HepG2 (cell line): ENCODE measurements around the gene NKX1-2. TPM values are rescaled to one million over a fixed set of nuclear protein-coding genes. Genes with fewer than 3 reads are reported as not detected.

Experiments
- ATAC-seq: fragments of 200-7000 bp; cut with Tn5 transposase; 3 replicates; pipeline ENCODE4 v1.9.1; 2020; ENCODE audit warnings: mild to moderate bottlenecking, moderate library complexity
- BruUV-seq: library from RNA; stranded (reverse); fragments of 400-500 nt; replicated peaks from 2 replicates; lab custom pipeline; 2021; lab: Mats Ljungman, UMichigan
- CTCF ChIA-PET: fragments of 300-600 bp; formaldehyde crosslinking; extraction: SDS; loops from one replicate; lab custom pipeline; 2021; ENCODE audit warnings: low total read pairs, inconsistent platforms, low intra/inter-chr PET ratio; lab: Yijun Ruan, JAX
- POLR2A ChIA-PET: fragments of 350-600 bp; sonication (Branson Sonifier 250); formaldehyde crosslinking; loops from one replicate; lab custom pipeline; 2020; ENCODE audit warnings: antibody characterized with exemption, inconsistent platforms; lab: Yijun Ruan, JAX
- DNase-seq: peaks from one replicate; pipeline ENCODE4 v3.0.0-alpha.2; 2015; ENCODE audit warnings: low spot score
- FAIRE-seq: peaks from 3 replicates; lab custom pipeline; 2011; peaks lifted over from hg19 to GRCh38; lab: Jason Lieb, UNC
- H2AFZ ChIP-seq: one replicate; pipeline ENCODE4 v1.6.1; 2011; ENCODE audit warnings: low read length, inconsistent platforms
- H3K27ac ChIP-seq: fragments of 300-600 bp; 3 replicates; pipeline ENCODE4 v1.8.0; 2011; ENCODE audit warnings: mixed run types, mild to moderate bottlenecking, mixed read lengths, low read length, inconsistent platforms; ENCODE audit not compliant: insufficient read depth; ENCODE audit errors: extremely low read length
- H3K27me3 ChIP-seq, 2 experiments: fragments of 200-600 bp in 1 of 2; 2 replicates in 1 of 2; 3 replicates in 1 of 2; pipeline versions ENCODE4 v1.6.0 to v1.8.0; 2011; ENCODE audit warnings: low read length in 2 of 2, mild to moderate bottlenecking in 2 of 2, moderate library complexity in 2 of 2, inconsistent platforms in 1 of 2; ENCODE audit not compliant: insufficient read depth in 2 of 2, control insufficient read depth in 1 of 2
- H3K36me3 ChIP-seq, 2 experiments: fragments of 200-600 bp in 1 of 2; replicated peaks in 1 of 2; 2 replicates in 1 of 2; 3 replicates in 1 of 2; pipeline versions ENCODE4 v1.5.1 to v1.8.0; 2011; ENCODE audit warnings: low read length in 2 of 2, inconsistent platforms in 1 of 2; ENCODE audit not compliant: insufficient read depth in 2 of 2, control insufficient read depth in 1 of 2
- H3K4me1 ChIP-seq: 2 replicates; pipeline ENCODE4 v1.5.1; 2012; ENCODE audit warnings: low read length, inconsistent platforms; ENCODE audit not compliant: insufficient read depth
- H3K4me2 ChIP-seq: 2 replicates; pipeline ENCODE4 v1.6.0; 2011; ENCODE audit warnings: low read depth, low read length, inconsistent platforms
- H3K4me3 ChIP-seq, 3 experiments: fragments of 200-600 bp in 1 of 3; sonication (generic), shearing (Covaris generic) in 1 of 3; replicated peaks in 1 of 3; 2 replicates each; pipeline ENCODE4 v1.5.1; 2011 to 2016; ENCODE audit warnings: low read length in 3 of 3, inconsistent platforms in 2 of 3, low read depth in 2 of 3, mild to moderate bottlenecking in 2 of 3, control low read depth in 1 of 3, mixed read lengths in 1 of 3; ENCODE audit not compliant: insufficient read depth in 1 of 3
- H3K79me2 ChIP-seq: one replicate; pipeline ENCODE4 v1.6.1; 2011; ENCODE audit warnings: low read length, inconsistent platforms; ENCODE audit not compliant: insufficient read depth
- H3K9ac ChIP-seq: 2 replicates; pipeline ENCODE4 v1.6.0; 2011; ENCODE audit warnings: mild to moderate bottlenecking, low read depth, low read length, inconsistent platforms; ENCODE audit not compliant: insufficient read depth
- H3K9me3 ChIP-seq: 2 replicates; pipeline ENCODE4 v1.5.1; 2012; ENCODE audit warnings: mild to moderate bottlenecking, low read length
- H4K20me1 ChIP-seq: 2 replicates; pipeline ENCODE4 v1.6.0; 2011; ENCODE audit warnings: inconsistent platforms, mild to moderate bottlenecking, low read length, moderate library complexity; ENCODE audit not compliant: insufficient read depth
- EZH2 ChIP-seq: conservative IDR thresholded peaks from 2 replicates; pipeline ENCODE4 v1.6.1; 2012; ENCODE audit warnings: mild to moderate bottlenecking, low read depth, low read length, moderate library complexity
- GABPB1 ChIP-seq: IDR thresholded peaks from 2 replicates; pipeline ENCODE4 v1.6.1; 2016; ENCODE audit warnings: mild to moderate bottlenecking, missing genetic modification reagents, moderate library complexity, missing compliant biosample characterization
- HNRNPLL ChIP-seq: fragments of 200-400 bp; formaldehyde crosslinking; IDR thresholded peaks from 2 replicates; pipeline ENCODE4 v1.6.1; 2017; ENCODE audit warnings: mild to moderate bottlenecking, low read depth, low read length; ENCODE audit not compliant: poor library complexity, severe bottlenecking
- SRY ChIP-seq: sonication (generic); formaldehyde crosslinking; IDR thresholded peaks from 2 replicates; pipeline ENCODE4 v1.8.0; 2022; ENCODE audit warnings: mild to moderate bottlenecking, missing genetic modification reagents
- WIZ ChIP-seq: sonication (generic); formaldehyde crosslinking; IDR thresholded peaks from 2 replicates; pipeline ENCODE4 v1.5.1; 2020; ENCODE audit warnings: mild to moderate bottlenecking, missing genetic modification reagents
- ZKSCAN8 ChIP-seq: IDR thresholded peaks from 2 replicates; pipeline ENCODE4 v1.6.1; 2016; ENCODE audit warnings: borderline replicate concordance, missing genetic modification reagents, missing compliant biosample characterization
- ZNF687 ChIP-seq: sonication (generic); formaldehyde crosslinking; IDR thresholded peaks from 2 replicates; pipeline ENCODE4 v1.5.1; 2020; ENCODE audit warnings: mild to moderate bottlenecking, missing genetic modification reagents, moderate library complexity
- ZSCAN25 ChIP-seq: sonication (generic); formaldehyde crosslinking; IDR thresholded peaks from 2 replicates; pipeline ENCODE4 v1.8.0; 2022; ENCODE audit warnings: mild to moderate bottlenecking, missing genetic modification reagents
- WGBS: methylation state at CpG from one replicate; pipeline ENCODE4 v1.1.6; 2017; ENCODE audit warnings: low lambda C conversion rate; 5-methylcytosine and 5-hydroxymethylcytosine counted together
- in situ Hi-C: cut with HindIII; loops from 2 replicates; pipeline ENCODE4 v1.10.0; 2017; ENCODE audit warnings: low pct_unique_long_range_greater_than_20kb; ENCODE audit not compliant: extremely low pct_ligation_motif_present
- intact Hi-C: fragments of 100-400 bp; cut with micrococcal nuclease; formaldehyde crosslinking; loops from one replicate; pipeline ENCODE4 v1.10.0; 2022; ENCODE audit not compliant: unreplicated experiment
- polyA plus RNA-seq, 8 experiments: library from polyadenylated mRNA; depleted of rRNA in 3 of 8; stranded (reverse) in 7 of 8; unstranded in 1 of 8; fragments of >200 nt; fragmentation: Illumina TruSeq in 4 of 8; extraction: Trizol in 4 of 8; gene quantifications; 2 replicates each; pipeline versions ENCODE4 v1.2.1 to v1.2.3, GENCODE V29; 2011 to 2016; ENCODE audit warnings: low read depth in 4 of 8, missing spikeins in 1 of 8, mixed read lengths in 1 of 8; ENCODE audit not compliant: insufficient read depth in 1 of 8
- total RNA-seq, 5 experiments: library from RNA; depleted of rRNA; stranded (reverse); fragments of >200 nt; fragmentation: Illumina TruSeq; extraction: Trizol; gene quantifications; 2 replicates each; pipeline ENCODE4 v1.2.3, GENCODE V29; 2016; ENCODE audit warnings: low read depth in 1 of 5
- TF ChIP-seq, protein P1 (sequence below): sonication (generic); formaldehyde crosslinking; IDR thresholded peaks from 2 replicates; pipeline ENCODE4 v1.4.0; 2020; ENCODE audit warnings: missing genetic modification reagents

Gene NKX1-2
- total and polyA plus RNA-seq, 2 of the 13 experiments (the other 11 are each of a cell fraction or from before 2014, with no cell fraction given), result not detected

DNA sequence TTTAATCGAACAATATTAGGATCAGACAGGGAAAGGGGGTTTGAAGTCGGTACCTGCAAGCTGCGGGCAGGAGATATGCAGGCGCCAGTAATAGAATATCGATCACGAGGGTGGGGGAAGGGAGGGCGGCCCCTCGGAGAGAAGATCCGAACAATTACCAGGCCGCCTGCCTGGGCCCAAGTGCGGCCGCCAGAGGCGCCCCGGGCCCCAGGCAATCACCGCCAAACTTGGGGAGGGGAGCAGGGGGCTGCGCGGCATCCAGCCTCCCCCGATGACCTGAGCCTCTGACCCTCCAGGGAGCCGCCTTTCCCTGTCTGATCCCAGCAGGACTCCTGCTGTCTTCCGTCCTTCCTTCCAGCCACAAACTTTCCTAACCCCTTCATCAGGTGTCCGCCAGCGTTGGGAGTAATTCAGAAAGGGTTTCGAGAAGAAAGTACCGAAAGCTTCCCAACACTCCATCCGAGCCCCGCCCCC is 1.1 kb downstream of the NKX1-2 start:
- Histone ChIP-seq H3K27me3 (peaks cover 13 to 69% of the 10 kb centered on the region in 2 experiments), H3K4me1 (peaks cover 20% of the 10 kb centered on the region), H3K4me2 (0 out of 2 replicates have a peak overlapping the region, but pooled peaks have one; percentile 7), H2AFZ (no peak overlapping the region), H3K9me3 (no peaks in the 10 kb centered on the region), H3K36me3 (no peaks in the 10 kb centered on the region), H4K20me1 (no peaks in the 10 kb centered on the region), H3K4me3 (no peak overlapping the region), H3K79me2 (no peaks in the 10 kb centered on the region), H3K27ac (no peak overlapping the region), H3K9ac (no peak overlapping the region)
- TF ChIP-seq HNRNPLL (peak; percentile 18), ZKSCAN8 (CRISPR knock-in tag) (no peak), ZSCAN25 (CRISPR knock-in tag) (no peak)
- 23% methylated on average over 21 of the region's 26 CpGs for WGBS
- peak; percentile 21; the same call in 2 of the 3 replicates for ATAC-seq
- in situ Hi-C loops (no loop called here), intact Hi-C loops (no loop called here)
- CTCF ChIA-PET, result no interaction called here
- no TSS peak for BruUV-seq
- POLR2A ChIA-PET, result interaction anchor here (1.4 kb wide), 1 partner anchor 13 kb away, joined by 3 read pairs; the partner anchor contains the start of gene LHPP
- FAIRE-seq, result no peak
- DNase-seq, result no peak

DNA sequence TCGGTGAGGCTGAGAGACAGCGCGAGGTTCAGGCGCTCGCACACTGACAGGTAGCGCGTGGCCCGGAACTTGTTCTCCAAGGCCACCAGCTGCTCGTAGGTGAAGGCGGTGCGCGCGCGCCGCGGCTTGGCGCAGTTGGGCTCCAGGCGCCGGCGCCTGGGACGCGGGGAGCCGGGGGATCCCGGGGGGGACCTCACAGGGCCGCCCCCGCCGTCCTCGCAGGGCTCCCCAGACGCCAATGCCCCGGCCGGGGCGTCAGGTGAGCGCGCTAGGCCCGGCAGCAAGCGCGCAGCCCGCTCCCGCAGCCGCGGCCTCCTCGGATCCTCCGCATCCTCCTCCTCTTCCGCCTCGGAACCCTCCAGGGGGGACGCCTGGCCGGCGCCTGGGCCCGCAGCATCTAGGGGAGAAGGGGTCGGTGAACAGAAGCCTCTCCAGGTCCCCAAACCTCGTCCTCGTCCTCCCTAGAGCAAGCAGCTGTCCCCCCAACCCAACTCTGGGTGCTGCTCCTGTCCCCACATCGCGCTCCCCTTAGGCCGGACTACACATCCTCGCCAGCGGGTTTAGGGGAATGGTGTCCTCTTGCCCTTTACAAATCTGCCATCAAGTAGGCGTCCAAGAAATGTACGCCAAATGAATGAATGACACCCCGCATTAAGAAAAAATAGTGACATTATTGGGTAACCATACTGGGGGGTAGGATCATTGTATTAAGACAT is 1.9 kb downstream of the NKX1-2 start:
- FAIRE-seq (no peak), DNase-seq (no peak), ATAC-seq (peak; percentile 33; the same call in 2 of the 3 replicates)
- ChIA-PET POLR2A (no interaction called here), CTCF (no interaction called here)
- BruUV-seq, result no TSS peak
- H3K9me3 ChIP-seq, result no peaks in the 10 kb centered on the region
- peaks cover 13 to 65% of the 10 kb centered on the region in 2 experiments for H3K27me3 ChIP-seq
- 56% methylated on average over 10 of the region's 60 CpGs for WGBS
- in situ Hi-C loops (no loop called here), intact Hi-C loops (no loop called here)
- H3K79me2 ChIP-seq, result no peaks in the 10 kb centered on the region
- peak overlapping the region in 1 of 3 experiments; percentile 46; a peak in 1 of 6 replicates for H3K4me3 ChIP-seq
- no peaks in the 10 kb centered on the region for H4K20me1 ChIP-seq
- no peak overlapping the region for H3K9ac ChIP-seq
- peak overlapping the region; percentile 55 for H3K4me2 ChIP-seq
- no peak overlapping the region for H3K27ac ChIP-seq
- H3K36me3 ChIP-seq, result no peaks in the 10 kb centered on the region
- H2AFZ ChIP-seq, result no peak overlapping the region
- peaks cover 20% of the 10 kb centered on the region for H3K4me1 ChIP-seq
- no peak for TF ChIP-seq WIZ
- TF ChIP-seq, protein P1, sequence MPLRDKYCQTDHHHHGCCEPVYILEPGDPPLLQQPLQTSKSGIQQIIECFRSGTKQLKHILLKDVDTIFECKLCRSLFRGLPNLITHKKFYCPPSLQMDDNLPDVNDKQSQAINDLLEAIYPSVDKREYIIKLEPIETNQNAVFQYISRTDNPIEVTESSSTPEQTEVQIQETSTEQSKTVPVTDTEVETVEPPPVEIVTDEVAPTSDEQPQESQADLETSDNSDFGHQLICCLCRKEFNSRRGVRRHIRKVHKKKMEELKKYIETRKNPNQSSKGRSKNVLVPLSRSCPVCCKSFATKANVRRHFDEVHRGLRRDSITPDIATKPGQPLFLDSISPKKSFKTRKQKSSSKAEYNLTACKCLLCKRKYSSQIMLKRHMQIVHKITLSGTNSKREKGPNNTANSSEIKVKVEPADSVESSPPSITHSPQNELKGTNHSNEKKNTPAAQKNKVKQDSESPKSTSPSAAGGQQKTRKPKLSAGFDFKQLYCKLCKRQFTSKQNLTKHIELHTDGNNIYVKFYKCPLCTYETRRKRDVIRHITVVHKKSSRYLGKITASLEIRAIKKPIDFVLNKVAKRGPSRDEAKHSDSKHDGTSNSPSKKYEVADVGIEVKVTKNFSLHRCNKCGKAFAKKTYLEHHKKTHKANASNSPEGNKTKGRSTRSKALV (CRISPR knock-in tag), result peak; percentile 19; the same call in 1 of the 2 replicates
- TF ChIP-seq GABPB1 (CRISPR knock-in tag), result peak; percentile 51; the same call in 1 of the 2 replicates
- no peak for TF ChIP-seq SRY (CRISPR knock-in tag)
- TF ChIP-seq ZNF687, result peak; percentile 17; the same call in 1 of the 2 replicates
- TF ChIP-seq EZH2, result 0 out of 2 replicates have a peak, but pooled peaks have one; percentile 17
